Right lobe of liver (tissue), 4 donors: ENCODE results near the gene GCA.

Experiments
- POLR2A ChIP-seq: fragments of 450-650 bp; IDR thresholded peaks from one replicate; pipeline ENCODE4 v1.6.1; 2017; ENCODE audit warnings: antibody characterized with exemption, mild to moderate bottlenecking
- TF ChIP-seq, protein P1 (sequence below), 4 donors: fragments of 200-600 bp in 3 of 4; fragments of 450-650 bp in 1 of 4; IDR thresholded peaks; one replicate each; pipeline versions ENCODE4 v1.5.1 to v1.8.0; 2016 to 2022; ENCODE audit warnings: antibody characterized with exemption in 4 of 4, mild to moderate bottlenecking in 2 of 4
- donor health status: DM: no; HTN: no; CAD: no.
- donor health status: DM: no; HTN: no; CAD: no.
- donor health status: DM: no; HTN: yes; CAD: no.

DNA sequence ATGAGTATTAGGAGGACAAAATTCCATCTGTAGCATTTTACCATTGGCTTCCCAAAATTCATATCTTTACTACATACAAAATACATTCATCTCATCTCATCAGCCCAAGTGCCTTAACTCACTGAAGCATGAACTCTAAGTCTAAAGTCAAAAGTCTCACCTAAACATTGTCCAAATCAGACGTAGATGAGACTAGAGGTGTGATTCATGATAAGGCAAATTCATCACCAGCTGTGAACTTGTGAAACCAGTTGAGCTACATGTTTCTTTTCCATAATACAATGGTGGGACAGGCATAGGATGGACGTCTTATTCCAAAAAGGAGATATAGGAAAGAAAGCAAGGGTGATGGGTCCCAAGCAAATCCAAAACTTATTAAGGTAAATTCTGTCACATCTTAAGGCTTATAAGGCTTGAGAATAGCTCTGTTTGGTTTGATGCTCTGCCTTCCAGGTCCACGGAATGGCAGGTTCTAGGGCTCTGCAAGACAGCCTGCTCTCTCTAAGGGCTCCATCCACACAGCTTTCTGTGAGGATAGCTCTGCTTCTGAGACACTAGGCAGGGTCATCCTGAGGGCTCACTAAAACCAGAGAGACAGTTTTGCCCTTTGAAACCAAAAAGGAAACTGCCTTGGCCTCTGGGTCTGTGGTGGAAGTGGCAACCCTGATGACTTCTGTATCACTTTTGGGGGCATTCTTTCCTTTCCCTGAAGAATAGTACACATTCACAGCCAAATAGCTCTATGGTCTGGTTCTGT lies 35.0 kb upstream of the GCA start:
- TF ChIP-seq, protein P1, sequence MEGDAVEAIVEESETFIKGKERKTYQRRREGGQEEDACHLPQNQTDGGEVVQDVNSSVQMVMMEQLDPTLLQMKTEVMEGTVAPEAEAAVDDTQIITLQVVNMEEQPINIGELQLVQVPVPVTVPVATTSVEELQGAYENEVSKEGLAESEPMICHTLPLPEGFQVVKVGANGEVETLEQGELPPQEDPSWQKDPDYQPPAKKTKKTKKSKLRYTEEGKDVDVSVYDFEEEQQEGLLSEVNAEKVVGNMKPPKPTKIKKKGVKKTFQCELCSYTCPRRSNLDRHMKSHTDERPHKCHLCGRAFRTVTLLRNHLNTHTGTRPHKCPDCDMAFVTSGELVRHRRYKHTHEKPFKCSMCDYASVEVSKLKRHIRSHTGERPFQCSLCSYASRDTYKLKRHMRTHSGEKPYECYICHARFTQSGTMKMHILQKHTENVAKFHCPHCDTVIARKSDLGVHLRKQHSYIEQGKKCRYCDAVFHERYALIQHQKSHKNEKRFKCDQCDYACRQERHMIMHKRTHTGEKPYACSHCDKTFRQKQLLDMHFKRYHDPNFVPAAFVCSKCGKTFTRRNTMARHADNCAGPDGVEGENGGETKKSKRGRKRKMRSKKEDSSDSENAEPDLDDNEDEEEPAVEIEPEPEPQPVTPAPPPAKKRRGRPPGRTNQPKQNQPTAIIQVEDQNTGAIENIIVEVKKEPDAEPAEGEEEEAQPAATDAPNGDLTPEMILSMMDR (IDR thresholded peaks at IDR 0.05) = no peak
- no peak for TF ChIP-seq POLR2A
